Stimulated activated CD8-positive, alpha-beta memory T cell treated with anti-CD3 and anti-CD28 coated beads, Interleukin-7, amount 100 ng/mL, for 1 hour (primary cell): ENCODE measurements around the gene NUMA1.

ENCODE experiments used
- DNase-seq, 2 donors: peaks; one replicate each; pipeline ENCODE4 v3.0.0-alpha.2; 2020; ENCODE audit warnings: low read depth in 2 of 2

NUMA1 gene

GRCh38 chr11:72014761-72015320 lies 65.5 kb downstream of the NUMA1 start:
- no peak for DNase-seq

- DNase-seq, result no peak
Measured at GRCh38 chr11:72013765-72014711, 66.3 kb downstream of the NUMA1 start.

DNA sequence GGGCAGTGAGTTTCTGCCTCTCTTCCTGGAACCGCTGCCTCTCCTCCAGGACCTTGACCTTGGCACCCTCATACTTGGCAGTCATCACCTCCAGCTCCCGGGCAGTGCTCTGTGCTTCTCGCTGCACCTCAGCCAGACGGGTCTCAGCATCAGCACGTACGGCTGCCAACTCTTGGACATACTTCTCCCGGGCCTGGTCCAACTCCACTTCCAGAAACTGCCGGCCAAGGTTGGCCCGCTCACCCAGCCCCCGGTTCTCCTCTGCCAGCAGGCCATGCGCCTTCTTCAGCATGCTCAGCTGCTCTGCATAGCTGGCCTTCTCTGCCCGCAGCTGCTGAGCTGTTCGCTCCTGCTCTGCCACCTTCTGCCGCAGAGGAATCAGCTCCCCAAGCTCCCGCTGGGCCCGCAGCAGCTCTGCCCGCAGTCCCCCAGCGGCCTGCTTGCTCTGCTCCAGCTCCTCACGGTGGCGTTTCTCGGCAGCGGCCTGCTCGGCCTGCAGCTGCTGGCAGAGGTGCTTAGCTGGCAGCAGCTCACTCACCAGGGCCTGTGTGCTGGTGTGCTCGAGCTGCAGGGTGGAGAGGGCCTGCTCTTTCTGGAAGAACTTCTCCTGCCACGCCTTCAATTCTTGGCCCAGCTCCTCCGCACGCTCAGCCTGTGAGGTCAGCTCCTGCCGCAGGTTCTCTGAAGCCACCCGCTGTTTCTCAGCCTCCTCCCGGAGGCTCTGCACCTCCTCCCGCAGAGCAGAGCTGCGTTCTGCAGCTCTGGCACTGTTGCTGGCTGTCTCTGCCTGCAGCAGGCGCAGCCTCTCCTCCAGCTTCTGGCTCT lies 67.2 kb downstream of the NUMA1 start:
- no peak for DNase-seq

DNA sequence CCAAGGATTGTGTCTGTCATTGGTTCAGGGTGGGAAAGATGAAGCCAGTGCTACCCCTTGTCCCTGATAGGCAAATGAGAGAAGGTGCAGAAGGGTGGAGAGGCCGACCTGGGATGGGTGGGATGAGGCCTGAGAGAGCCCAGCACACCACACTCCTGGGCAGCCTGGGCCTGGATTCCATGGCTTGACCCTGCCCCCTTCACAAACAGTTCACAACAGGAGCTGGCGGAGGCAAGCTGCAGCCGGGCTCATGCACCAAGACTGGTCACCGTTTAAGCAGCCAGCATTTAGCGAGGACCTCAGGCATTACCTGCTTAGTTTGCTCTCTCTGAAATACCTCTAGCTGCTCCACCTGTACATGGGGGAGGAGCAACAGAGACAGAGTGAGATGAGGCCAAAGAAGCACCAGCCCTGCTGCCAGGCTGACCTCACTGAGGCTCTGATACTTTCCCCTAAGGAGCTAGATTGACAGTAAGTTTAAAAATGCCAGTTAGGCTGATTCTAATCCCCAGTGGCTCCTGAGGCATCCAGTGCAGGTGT lies 68.2 kb downstream of the NUMA1 start:
- no peak for DNase-seq

GRCh38 chr11:72010529-72011233 lies 69.7 kb downstream of the NUMA1 start:
- no peak for DNase-seq

DNA sequence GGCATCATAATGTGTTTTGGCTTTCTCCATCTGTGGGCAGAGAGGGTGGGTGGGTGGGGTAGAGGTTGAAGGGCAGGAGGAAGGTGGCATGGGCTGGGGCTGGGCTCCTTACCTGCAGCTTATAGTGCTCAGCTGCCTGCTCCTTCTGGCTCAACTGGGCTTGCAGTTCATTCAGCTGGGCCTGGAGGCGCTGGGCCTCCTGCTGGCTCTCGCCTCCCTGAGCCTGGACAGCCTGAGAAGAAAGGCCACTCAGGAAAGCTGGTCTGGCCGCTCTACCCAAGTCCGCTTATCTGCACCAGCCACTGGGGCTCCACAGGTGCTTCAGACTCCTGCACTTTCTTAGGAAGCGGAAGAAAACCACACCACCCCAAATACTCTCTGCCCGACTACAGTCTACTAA lies 71.2 kb downstream of the NUMA1 start:
- DNase-seq, result no peak

GRCh38 chr11:72008728-72009127 lies 71.6 kb downstream of the NUMA1 start:
- no peak for DNase-seq

DNA sequence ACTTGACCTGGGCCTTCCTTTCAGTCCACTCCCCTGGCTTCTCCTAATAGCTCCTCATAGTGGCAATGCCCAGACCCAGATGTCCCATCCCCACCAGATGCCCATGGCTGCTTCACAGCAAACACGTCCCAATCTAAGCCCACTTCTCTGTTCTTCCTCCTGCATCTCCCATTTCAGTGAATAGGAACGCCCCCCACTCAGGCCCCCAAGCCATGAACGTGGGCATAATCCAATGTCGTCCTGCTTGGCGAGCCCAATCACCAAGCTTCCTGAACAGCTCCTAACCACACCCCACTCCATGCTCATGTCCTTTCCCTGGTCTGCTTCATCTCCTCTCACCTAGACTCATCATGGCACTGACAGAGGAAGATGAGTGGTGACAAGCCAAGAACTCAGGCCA lies 72.8 kb downstream of the NUMA1 start:
- no peak for DNase-seq

DNA sequence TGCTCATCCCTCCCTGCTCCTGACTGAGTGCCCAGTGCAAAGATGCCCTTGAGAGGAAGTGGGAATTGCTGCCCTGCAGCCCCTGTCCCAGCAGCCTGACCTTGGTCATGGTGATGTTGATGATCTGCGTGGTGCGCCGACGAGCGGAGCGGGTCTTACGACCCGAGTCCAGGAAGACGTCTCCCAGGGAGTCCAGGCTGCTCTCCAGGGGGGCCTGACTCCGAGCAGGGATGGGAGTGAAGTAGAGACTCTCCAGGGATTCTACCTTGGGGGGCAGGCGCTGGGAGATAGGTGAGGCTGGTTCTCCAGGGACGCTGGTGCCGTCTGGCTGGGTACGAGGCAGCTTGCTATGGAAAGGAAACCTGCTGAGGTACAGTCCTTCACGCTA lies 73.3 kb downstream of the NUMA1 start:
- no peak for DNase-seq

- DNase-seq, result no peak
Measured at GRCh38 chr11:72006309-72007088, 73.8 kb downstream of the NUMA1 start.

DNA sequence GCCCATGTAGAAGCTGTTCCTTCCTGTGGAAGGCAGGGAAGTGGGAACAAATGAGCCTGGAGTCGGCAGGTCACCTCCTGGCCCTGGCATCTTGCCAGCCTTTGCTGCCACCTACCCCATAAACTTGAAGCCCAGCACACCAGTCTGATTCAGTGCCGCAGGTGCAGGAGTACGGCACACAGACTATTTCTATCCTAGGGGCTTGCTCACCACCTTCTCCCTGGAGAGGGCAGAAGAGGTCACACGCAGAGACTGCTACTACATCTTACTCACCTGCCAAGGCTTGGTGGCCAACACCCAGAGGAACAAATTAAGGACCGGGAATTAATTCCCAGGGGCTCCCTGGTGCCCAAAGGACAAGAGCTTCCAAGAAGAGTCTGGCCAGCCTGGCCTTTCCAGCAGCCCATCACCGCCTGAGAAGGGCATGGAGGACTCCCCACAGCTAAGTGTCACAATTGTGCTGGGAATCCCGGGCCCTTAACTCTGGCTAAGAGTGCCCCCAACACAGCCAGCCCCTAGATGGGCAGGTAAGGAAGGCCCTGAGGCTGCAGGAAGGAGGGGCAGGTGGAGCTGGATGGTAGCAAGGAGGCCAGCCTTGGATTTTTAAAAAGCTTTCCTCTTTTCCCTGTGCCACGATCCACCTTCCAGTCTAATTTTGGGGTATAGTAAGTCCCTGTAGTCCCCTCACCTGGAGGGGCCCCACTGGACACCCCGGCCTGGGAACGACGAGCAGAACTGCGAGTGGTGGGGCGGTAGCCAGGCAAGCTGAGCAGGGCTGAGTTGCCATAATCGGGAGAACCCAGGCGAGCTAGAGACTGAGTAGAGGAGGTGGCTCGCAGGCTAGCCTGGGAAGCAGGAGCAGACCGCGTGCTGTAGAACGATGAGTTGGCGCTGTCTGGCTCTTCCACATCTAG lies 74.7 kb downstream of the NUMA1 start:
- no peak for DNase-seq

GRCh38 chr11:72004515-72005346 lies 75.6 kb downstream of the NUMA1 start:
- DNase-seq, result no peak

GRCh38 chr11:72003776-72004171 lies 76.6 kb downstream of the NUMA1 start:
- DNase-seq, result no peak

DNA sequence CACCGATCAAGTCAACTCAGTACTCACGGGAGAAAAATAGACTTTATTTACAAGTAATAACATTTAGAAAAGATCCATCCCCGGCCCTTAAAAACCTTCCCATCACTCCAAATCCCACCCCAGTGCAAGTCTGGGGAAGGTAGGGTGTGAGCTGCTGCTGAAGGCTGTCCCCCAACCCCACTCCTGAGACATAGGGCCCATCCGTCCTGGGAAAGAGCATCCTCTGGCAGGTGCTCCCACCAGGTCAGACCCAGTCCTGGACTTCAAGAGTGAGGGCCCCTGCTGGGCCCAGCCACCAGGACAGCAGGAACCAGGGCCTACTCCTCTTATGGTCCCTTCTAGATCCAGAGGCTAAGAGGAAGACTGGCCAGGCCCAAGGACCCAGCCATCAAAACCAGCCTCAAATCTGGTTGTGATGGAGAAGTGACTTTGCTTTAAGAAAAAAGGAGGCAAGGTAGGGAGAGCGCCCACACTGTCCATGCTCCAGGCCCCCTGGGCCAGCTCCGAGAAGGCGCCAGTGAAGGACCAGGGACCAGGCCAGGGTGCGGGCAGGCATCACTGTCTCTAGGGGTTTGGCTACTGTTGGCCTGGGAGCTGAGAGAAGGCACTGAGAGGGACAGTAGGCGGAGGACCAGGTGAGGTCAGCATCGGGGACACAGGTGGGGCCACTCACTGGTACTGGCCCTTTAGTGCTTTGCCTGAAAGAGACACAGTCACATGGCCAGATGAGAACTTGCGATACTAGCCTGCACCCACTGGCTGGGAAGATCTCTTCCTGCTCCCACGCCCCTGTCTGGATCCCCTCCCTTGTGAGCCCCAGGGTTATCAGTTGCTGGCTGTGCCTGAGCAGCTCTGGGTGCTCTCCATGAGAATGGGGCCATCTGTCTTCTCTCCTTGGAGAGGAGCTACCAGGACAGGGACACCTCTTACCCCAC lies 77.2 kb downstream of the NUMA1 start:
- DNase-seq, result no peak

DNA sequence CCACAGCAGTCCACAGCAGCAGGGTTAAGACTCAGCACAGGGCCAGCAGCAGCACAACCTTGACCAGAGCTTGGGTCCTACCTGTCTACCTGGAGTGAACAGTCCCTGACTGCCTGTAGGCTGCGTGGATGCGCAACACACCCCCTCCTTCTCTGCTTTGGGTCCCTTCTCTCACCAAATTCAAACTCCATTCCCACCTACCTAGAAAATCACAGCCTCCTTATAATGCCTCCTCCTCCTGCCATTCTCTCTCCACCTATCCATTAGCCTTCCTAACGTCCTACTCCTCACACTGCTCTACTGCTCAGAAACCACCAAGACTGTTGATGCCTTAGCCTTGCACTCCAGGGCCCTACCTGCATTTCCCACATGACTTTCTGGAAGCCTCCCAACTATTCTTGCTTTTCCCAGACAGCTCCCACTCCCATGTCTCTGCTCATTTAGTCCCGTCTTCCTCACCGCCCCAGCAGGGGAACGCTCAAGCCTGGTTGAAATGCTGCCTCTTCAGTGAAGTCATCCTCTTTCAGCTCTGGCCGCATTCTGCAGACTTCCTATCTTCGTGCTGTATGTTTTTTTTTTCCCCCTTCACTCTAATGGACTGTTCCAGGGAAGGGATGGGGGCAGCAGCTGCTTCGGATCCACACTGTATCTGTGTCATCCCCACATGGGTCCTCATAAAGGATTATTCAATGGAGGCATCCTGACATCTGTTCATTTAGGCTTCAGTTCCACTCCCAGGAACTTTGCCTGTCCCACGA lies 78.3 kb downstream of the NUMA1 start:
- DNase-seq, result no peak

GRCh38 chr11:72001285-72001684 lies 79.1 kb downstream of the NUMA1 start:
- no peak for DNase-seq
